ENCODE results near the gene MYL5. TPM values are rescaled to one million over a fixed set of nuclear protein-coding genes. Genes with fewer than 3 reads are reported as not detected.

Gene MYL5
- total RNA-seq, 4 donors from 2014 or later: 1.5 to 12.6 (median 3.8) TPM

GRCh38 chr4:649293-649625 is 25.1 kb upstream of the MYL5 start:
- Histone ChIP-seq H3K27ac (no peak overlapping the region), H3K4me3 (no peak overlapping the region), H3K4me1 (no peaks in the 10 kb centered on the region), H3K36me3 (no peaks in the 10 kb centered on the region), H3K27me3 (peaks cover 72% of the 10 kb centered on the region), H3K9me3 (no peaks in the 10 kb centered on the region)
- no peak for ATAC-seq
- TF ChIP-seq POLR2AphosphoS5 (IDR thresholded peaks at IDR 0.05) (no peak), EP300 (IDR thresholded peaks at IDR 0.05) (no peak), POLR2A (IDR thresholded peaks at IDR 0.05) (no peak)
- TF ChIP-seq, protein P1, sequence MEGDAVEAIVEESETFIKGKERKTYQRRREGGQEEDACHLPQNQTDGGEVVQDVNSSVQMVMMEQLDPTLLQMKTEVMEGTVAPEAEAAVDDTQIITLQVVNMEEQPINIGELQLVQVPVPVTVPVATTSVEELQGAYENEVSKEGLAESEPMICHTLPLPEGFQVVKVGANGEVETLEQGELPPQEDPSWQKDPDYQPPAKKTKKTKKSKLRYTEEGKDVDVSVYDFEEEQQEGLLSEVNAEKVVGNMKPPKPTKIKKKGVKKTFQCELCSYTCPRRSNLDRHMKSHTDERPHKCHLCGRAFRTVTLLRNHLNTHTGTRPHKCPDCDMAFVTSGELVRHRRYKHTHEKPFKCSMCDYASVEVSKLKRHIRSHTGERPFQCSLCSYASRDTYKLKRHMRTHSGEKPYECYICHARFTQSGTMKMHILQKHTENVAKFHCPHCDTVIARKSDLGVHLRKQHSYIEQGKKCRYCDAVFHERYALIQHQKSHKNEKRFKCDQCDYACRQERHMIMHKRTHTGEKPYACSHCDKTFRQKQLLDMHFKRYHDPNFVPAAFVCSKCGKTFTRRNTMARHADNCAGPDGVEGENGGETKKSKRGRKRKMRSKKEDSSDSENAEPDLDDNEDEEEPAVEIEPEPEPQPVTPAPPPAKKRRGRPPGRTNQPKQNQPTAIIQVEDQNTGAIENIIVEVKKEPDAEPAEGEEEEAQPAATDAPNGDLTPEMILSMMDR (IDR thresholded peaks at IDR 0.05): no peak
- WGBS, 2 donors (ENCODE audit: low coverage in 1 of 2): no CpG with 5 or more reads among the region's 7 CpGs

- Histone ChIP-seq H3K4me3 (no peak overlapping the region), H3K27ac (no peak overlapping the region), H3K27me3 (peaks cover 78% of the 10 kb centered on the region), H3K4me1 (no peaks in the 10 kb centered on the region), H3K36me3 (no peaks in the 10 kb centered on the region), H3K9me3 (no peaks in the 10 kb centered on the region)
- TF ChIP-seq, protein P1 (IDR thresholded peaks at IDR 0.05): no peak
- no peak for TF ChIP-seq POLR2A (IDR thresholded peaks at IDR 0.05)
- no peak for TF ChIP-seq POLR2AphosphoS5 (IDR thresholded peaks at IDR 0.05)
- no peak for TF ChIP-seq EP300 (IDR thresholded peaks at IDR 0.05)
- ATAC-seq: no peak
- WGBS, 2 donors (ENCODE audit: low coverage in 1 of 2): 74 to 80% methylated on average over 1 to 3 of the region's 13 CpGs
Measured at GRCh38 chr4:649751-650310, 24.5 kb upstream of the MYL5 start.

DNA sequence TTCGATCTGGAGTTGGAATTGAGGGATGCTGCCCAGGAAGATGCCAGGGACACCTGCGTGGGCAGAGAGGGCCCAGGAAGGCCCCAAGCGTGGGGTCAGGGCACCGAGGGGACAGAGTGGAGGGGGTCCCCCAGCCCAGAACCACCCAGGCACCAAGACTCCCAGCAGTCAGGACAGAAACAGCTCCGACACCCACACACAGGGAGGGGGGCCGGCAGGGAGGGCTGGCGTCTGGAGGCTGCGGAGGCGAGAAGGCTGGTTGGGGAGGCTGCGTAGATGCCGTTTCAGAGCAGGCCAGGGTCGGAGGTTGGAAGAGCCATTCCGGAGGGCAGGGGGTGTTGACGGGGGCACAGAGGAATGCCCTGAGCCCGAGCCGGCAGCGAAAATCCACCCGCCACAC is 23.9 kb upstream of the MYL5 start:
- Histone ChIP-seq H3K4me1 (no peaks in the 10 kb centered on the region), H3K36me3 (no peaks in the 10 kb centered on the region), H3K27me3 (peaks cover 84% of the 10 kb centered on the region), H3K4me3 (no peak overlapping the region), H3K27ac (no peak overlapping the region), H3K9me3 (no peaks in the 10 kb centered on the region)
- no peak for ATAC-seq
- 7 to 62% methylated on average over 2 to 14 of the region's 18 CpGs for WGBS, 2 donors (ENCODE audit: low coverage in 1 of 2)
- TF ChIP-seq POLR2A (IDR thresholded peaks at IDR 0.05) (no peak), EP300 (IDR thresholded peaks at IDR 0.05) (no peak), POLR2AphosphoS5 (IDR thresholded peaks at IDR 0.05) (no peak)
- TF ChIP-seq, protein P1 (IDR thresholded peaks at IDR 0.05): no peak

DNA sequence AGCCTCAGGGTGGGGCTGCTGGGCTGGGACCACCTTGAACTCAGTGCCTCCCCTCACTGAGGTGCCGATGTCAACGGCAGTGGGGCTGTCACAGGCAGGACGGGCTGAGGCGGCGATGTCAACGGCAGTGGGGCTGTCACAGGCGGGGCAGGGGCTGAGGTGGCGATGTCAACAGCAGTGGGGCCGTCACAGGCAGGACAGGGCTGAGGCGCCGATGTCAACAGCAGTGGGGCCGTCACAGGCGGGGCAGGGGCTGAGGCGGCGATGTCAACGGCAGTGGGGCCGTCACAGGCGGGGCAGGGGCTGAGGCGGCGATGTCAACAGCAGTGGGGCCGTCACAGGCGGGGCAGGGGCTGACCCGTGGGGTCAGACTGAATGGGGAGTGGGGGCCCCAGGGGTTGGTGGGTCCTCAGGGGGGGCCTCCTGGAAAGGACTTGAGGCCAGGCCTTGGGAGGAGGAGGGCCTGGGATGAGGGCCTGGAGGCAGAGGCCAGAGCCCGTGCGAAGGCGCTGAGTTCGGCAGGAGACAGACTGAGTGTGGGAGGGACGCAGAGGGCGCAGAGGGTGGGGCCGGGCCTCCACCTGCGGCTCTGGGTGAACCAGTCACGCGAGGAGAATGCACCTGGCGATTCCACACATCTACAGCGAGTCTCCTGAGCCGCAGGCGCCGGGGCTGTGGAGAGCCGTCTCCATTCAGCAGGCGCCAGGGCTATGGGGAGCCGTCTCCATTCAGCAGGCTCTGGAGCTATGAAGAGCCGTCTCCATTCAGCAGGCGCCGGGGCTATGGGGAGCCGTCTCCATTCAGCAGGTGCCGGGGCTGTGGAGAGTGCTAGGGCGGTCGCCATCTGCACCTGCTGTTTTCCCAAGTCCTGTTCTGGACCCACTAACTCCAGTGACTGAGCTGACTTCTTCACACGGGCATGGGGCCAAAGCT is 23.1 kb upstream of the MYL5 start:
- H3K27me3 ChIP-seq: peaks cover 89% of the 10 kb centered on the region
- TF ChIP-seq POLR2AphosphoS5 (IDR thresholded peaks at IDR 0.05): no peak
- no peak for TF ChIP-seq POLR2A (IDR thresholded peaks at IDR 0.05)
- no peak for TF ChIP-seq EP300 (IDR thresholded peaks at IDR 0.05)
- TF ChIP-seq, protein P1 (IDR thresholded peaks at IDR 0.05): no peak

More for the DNA sequence above, 23.1 kb upstream of the MYL5 start:
- Histone ChIP-seq H3K4me3 (no peak overlapping the region), H3K27ac (no peak overlapping the region), H3K36me3 (no peaks in the 10 kb centered on the region), H3K4me1 (no peaks in the 10 kb centered on the region), H3K9me3 (no peaks in the 10 kb centered on the region)
- ATAC-seq: no peak
- 26 to 43% methylated on average over 8 to 11 of the region's 49 CpGs for WGBS, 2 donors (ENCODE audit: low coverage in 1 of 2)

Data from gastroesophageal sphincter (tissue), 4 donors.